Naive thymus-derived CD4-positive, alpha-beta T cell (primary cell): ENCODE measurements around the gene NXN. TPM values are rescaled to one million over a fixed set of nuclear protein-coding genes. Genes with fewer than 3 reads are reported as not detected.
A peak's percentile ranks its signal among the peaks of the same experiment; 100 is the strongest.

Source experiments
- ATAC-seq: fragments of 150-1000 bp; cut with Tn5 transposase; 2 replicates; pipeline ENCODE4 v1.10.0; 2021; ENCODE audit warnings: mild to moderate bottlenecking, moderate library complexity
- CTCF ChIA-PET: fragments of 350-600 bp; sonication (Branson Sonifier 250); formaldehyde crosslinking; loops from one replicate; lab custom pipeline; 2021; ENCODE audit warnings: antibody characterized with exemption; lab: Charles Lee
- POLR2A ChIA-PET: fragments of 350-600 bp; sonication (Branson Sonifier 250); formaldehyde crosslinking; loops from one replicate; lab custom pipeline; 2021; ENCODE audit warnings: antibody characterized with exemption, inconsistent platforms; lab: Charles Lee
- DNase-seq, 9 donors: peaks; one replicate each; pipeline versions ENCODE4 v3.0.0 to v3.0.0-alpha.2; 2020 to 2022; ENCODE audit warnings: mixed read lengths in 1 of 9
- H3K27ac ChIP-seq: one replicate; pipeline ENCODE4 v1.7.0; 2013; ENCODE audit warnings: mild to moderate bottlenecking, low read depth, low read length, moderate library complexity
- H3K27me3 ChIP-seq, 2 donors: one replicate each; pipeline ENCODE4 v1.7.0; 2013; ENCODE audit warnings: low read length in 2 of 2, mild to moderate bottlenecking in 2 of 2, moderate library complexity in 2 of 2; ENCODE audit not compliant: control insufficient read depth in 2 of 2, insufficient read depth in 2 of 2
- H3K36me3 ChIP-seq, 3 experiments: 1 replicate in 2 of 3; 2 replicates in 1 of 3; pipeline ENCODE4 v1.7.0; 2013; ENCODE audit warnings: low read length in 3 of 3, mild to moderate bottlenecking in 3 of 3, moderate library complexity in 1 of 3; ENCODE audit not compliant: insufficient read depth in 3 of 3, control insufficient read depth in 2 of 3
- H3K4me1 ChIP-seq, 2 donors: one replicate each; pipeline ENCODE4 v1.7.0; 2013; ENCODE audit warnings: low read length in 2 of 2, mild to moderate bottlenecking in 2 of 2, moderate library complexity in 1 of 2; ENCODE audit not compliant: control insufficient read depth in 2 of 2, insufficient read depth in 2 of 2
- H3K4me3 ChIP-seq: 2 replicates; pipeline ENCODE4 v1.7.0; 2013; ENCODE audit warnings: mild to moderate bottlenecking, low read length
- H3K9me3 ChIP-seq, 3 experiments: 1 replicate in 2 of 3; 2 replicates in 1 of 3; pipeline ENCODE4 v1.7.0; 2013; ENCODE audit warnings: low read length in 3 of 3; ENCODE audit not compliant: control insufficient read depth in 2 of 3
- H3K27ac Mint-ChIP-seq, 9 donors: one replicate each; pipeline ENCODE4 v1.8.0; 2020 to 2022; ENCODE audit warnings: mixed read lengths in 9 of 9, mild to moderate bottlenecking in 8 of 9, moderate library complexity in 5 of 9, inconsistent platforms in 2 of 9
- H3K27me3 Mint-ChIP-seq, 5 donors: one replicate each; pipeline ENCODE4 v1.8.0; 2021 to 2022; ENCODE audit warnings: mixed read lengths in 5 of 5, mild to moderate bottlenecking in 1 of 5
- H3K36me3 Mint-ChIP-seq, 5 donors: one replicate each; pipeline ENCODE4 v1.8.0; 2020 to 2022; ENCODE audit warnings: mixed read lengths in 5 of 5, mild to moderate bottlenecking in 3 of 5, inconsistent platforms in 1 of 5
- H3K4me1 Mint-ChIP-seq, 7 donors: one replicate each; pipeline ENCODE4 v1.8.0; 2020 to 2022; ENCODE audit warnings: mixed read lengths in 7 of 7, mild to moderate bottlenecking in 3 of 7, inconsistent platforms in 1 of 7
- H3K4me3 Mint-ChIP-seq, 10 donors: one replicate each; pipeline ENCODE4 v1.8.0; 2020 to 2022; ENCODE audit warnings: mild to moderate bottlenecking in 10 of 10, mixed read lengths in 10 of 10, moderate library complexity in 6 of 10, inconsistent platforms in 2 of 10
- H3K9me3 Mint-ChIP-seq, 11 donors: one replicate each; pipeline ENCODE4 v1.8.0; 2020 to 2022; ENCODE audit warnings: mixed read lengths in 11 of 11, mild to moderate bottlenecking in 4 of 11, inconsistent platforms in 1 of 11, moderate library complexity in 1 of 11
- intact Hi-C, 2 donors: fragments of 100-400 bp; cut with micrococcal nuclease; formaldehyde crosslinking; loops; one replicate each; pipeline ENCODE4 v1.15.1; 2023
- polyA plus RNA-seq, 2 donors: library from polyadenylated mRNA; unstranded; fragments of 300-500 nt; fragmentation: Illumina TruSeq; gene quantifications; one replicate each; pipeline ENCODE4 v1.2.3, GENCODE V29; 2021
- total RNA-seq, 6 experiments: library from RNA in 5 of 6; stranded (reverse) in 5 of 6; gene quantifications; 1 replicate in 5 of 6; 2 replicates in 1 of 6; pipeline ENCODE4 v1.2.3 and lab custom pipeline; 2021 to 2026

NXN gene
- total and polyA plus RNA-seq, 7 experiments from 2014 or later: 0.10 to 0.84 (median 0.30) TPM; not detected in 2

DNA sequence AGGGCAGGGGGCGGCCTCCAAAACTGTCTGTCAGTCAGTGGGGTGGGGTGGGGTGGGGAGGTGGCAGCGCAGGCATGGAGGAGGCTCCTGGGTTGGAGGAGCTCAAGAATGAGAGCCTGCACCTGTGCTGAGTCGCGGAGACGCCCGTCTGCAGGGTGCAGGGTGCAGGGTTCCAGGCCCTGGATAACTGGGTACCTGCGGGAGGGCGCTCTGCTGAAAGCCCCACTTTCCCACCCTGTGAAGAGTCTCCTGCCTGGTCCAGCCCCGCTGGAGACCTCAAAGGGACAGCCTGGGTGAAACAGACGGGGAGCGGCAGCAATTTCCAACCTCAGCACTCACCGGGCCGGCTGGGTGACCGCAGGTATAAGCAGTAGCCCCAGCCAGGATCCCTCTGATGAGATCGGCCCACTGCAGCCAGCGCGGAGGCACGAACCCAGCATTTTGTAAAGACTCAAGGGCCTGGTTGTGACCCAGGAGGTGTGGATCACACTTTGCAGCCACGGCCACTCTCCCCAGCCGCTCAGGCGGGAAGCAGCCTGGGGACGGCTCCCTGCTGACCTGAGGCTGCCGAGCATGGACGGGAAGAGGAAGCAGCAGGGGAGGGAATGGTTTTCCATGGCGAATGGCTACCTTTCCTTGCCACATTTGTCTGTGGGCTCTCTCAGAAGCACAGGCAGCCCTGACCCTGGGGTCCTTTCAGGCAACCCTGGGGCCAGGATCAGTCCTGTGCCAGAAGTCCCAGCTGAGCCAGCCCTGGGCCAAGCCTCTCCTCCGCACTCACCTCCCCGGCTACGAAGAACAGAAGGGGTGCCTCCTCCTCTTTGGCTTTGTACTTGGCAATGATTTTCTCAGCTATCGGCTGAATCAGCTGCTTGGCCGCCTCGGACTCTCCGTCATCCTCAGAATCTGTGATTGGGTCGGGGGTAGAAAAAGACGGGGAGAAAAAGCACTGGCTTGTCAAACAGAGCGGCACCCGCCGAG is 176.4 kb downstream of the NXN start:
- ChIA-PET CTCF (no interaction called here), POLR2A (no interaction called here)
- H3K4me1 ChIP-seq: no peaks in the 10 kb centered on the region
- no peak for DNase-seq
- no peak overlapping the region for H3K4me3 Mint-ChIP-seq
- no peak overlapping the region for H3K27ac ChIP-seq
- peaks cover 0 to 3% (median 0%) of the 10 kb centered on the region in 5 donors for H3K27me3 Mint-ChIP-seq
- H3K36me3 ChIP-seq: no peaks in the 10 kb centered on the region
- ATAC-seq: no peak
- no peaks in the 10 kb centered on the region for H3K9me3 Mint-ChIP-seq
- intact Hi-C loops: no loop called here
- H3K36me3 Mint-ChIP-seq: no peaks in the 10 kb centered on the region
- no peak overlapping the region for H3K27ac Mint-ChIP-seq
- no peaks in the 10 kb centered on the region for H3K27me3 ChIP-seq
- H3K4me3 ChIP-seq: no peak overlapping the region
- H3K9me3 ChIP-seq: no peaks in the 10 kb centered on the region
- H3K4me1 Mint-ChIP-seq: no peaks in the 10 kb centered on the region

DNA sequence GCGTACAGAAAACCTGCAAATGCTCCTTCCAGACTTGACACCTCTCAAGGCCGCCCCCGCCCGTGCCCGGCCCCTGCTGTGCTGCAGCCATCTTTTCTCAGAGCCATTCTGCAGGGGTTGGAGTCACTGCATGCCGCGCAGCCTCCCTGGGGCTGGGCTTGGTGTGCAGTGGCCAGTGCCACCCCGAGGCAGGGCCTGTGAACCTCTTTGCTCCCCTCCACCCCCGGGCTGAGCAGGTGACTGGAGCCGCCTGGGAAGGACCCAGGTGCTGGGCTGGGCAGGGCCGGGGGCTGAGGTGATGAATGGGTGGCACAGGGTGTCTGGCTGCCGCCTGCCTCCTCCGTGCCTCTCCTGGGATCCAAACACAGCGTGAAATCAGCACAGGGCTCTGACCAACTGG is 177.1 kb downstream of the NXN start:
- no peaks in the 10 kb centered on the region for H3K4me1 ChIP-seq
- Mint-ChIP-seq H3K27me3 (no peaks in the 10 kb centered on the region), H3K4me1 (no peaks in the 10 kb centered on the region), H3K9me3 (no peaks in the 10 kb centered on the region), H3K36me3 (no peaks in the 10 kb centered on the region), H3K27ac (no peak overlapping the region), H3K4me3 (no peak overlapping the region)
- no peak overlapping the region for H3K27ac ChIP-seq
- POLR2A ChIA-PET: no interaction called here
- H3K36me3 ChIP-seq: no peaks in the 10 kb centered on the region
- no peaks in the 10 kb centered on the region for H3K9me3 ChIP-seq
- ATAC-seq (peak; percentile 14), DNase-seq (no peak)
- CTCF ChIA-PET: no interaction called here
- no peak overlapping the region for H3K4me3 ChIP-seq
- intact Hi-C loops: no loop called here
- no peaks in the 10 kb centered on the region for H3K27me3 ChIP-seq

DNA sequence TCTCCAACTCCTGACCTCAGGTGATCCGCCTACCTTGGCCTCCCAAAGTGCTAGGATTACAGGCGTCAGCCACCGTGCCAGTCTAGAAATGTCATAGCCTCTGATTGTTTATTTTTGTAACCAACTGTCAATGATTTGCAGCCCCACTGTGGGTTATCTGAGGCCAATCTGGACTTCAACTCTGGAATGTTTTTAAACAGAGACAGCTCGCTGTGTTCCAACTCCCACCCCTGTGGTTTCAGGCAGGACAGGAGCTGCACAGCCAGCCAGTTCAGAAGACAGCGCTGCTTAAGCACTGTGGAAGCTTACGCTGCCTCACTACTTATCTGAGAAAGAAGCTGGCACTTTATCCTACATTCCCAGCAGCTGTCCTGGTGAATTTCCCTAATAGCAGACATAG is 177.9 kb downstream of the NXN start:
- Mint-ChIP-seq H3K4me1 (peaks cover 0 to 2% (median 0%) of the 10 kb centered on the region in 7 donors), H3K9me3 (no peaks in the 10 kb centered on the region), H3K27ac (no peak overlapping the region), H3K27me3 (no peaks in the 10 kb centered on the region), H3K36me3 (no peaks in the 10 kb centered on the region), H3K4me3 (no peak overlapping the region)
- Histone ChIP-seq H3K9me3 (no peaks in the 10 kb centered on the region), H3K27me3 (no peaks in the 10 kb centered on the region), H3K4me1 (no peaks in the 10 kb centered on the region), H3K4me3 (no peak overlapping the region), H3K27ac (no peak overlapping the region), H3K36me3 (no peaks in the 10 kb centered on the region)
- no peak for ATAC-seq
- ChIA-PET CTCF (no interaction called here), POLR2A (no interaction called here)
- intact Hi-C loops: no loop called here
- no peak for DNase-seq

DNA sequence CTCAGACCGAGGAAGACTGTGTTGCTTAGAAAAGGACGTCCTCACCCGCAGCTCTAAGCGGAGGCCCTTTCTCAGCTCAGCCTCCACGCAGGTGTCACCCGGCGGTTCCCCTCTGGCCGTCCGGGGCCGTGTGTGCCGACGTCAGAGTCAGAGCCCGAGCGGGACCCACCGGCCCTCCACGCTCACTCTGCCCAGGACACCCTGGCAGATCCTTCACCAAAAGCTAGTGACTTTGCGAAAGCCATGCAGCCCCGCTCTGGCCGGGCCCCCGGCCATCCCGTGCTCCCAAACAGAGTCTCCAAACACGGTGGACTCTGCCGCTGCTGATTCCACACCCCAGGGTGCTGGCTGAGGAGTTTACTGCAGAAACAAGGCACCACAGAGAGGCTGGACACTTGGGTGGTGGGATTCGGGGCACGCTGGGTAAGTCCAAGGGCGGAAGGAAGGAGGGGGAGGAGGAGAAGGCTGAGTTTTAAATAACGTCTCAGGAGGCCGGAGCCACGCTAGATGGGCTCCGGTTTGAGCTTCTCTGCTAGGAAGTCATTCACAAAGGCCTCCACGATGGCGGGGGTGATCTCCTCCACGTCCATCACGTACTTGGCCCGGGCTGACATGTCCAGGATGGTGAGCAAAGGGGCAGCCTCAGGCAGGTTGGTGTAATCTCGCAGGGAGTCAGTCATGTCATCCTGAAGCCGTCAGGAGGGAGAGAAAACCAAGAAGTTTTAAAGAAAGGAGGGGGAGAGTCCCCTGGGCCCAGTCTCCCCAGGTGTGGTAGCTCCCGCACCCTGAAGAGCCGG is 178.9 kb downstream of the NXN start:
- H3K4me1 ChIP-seq: no peaks in the 10 kb centered on the region
- no peak overlapping the region for H3K4me3 Mint-ChIP-seq
- ChIA-PET POLR2A (no interaction called here), CTCF (no interaction called here)
- H3K27ac Mint-ChIP-seq: peak overlapping the region in 1 of 9 donors; percentile 23
- intact Hi-C loops: no loop called here
- no peak overlapping the region for H3K4me3 ChIP-seq
- H3K27me3 ChIP-seq: no peaks in the 10 kb centered on the region
- no peaks in the 10 kb centered on the region for H3K9me3 ChIP-seq
- H3K36me3 Mint-ChIP-seq: no peaks in the 10 kb centered on the region
- H3K27me3 Mint-ChIP-seq: no peaks in the 10 kb centered on the region
- ATAC-seq (no peak), DNase-seq (no peak)
- no peaks in the 10 kb centered on the region for H3K36me3 ChIP-seq
- no peaks in the 10 kb centered on the region for H3K9me3 Mint-ChIP-seq
- H3K27ac ChIP-seq: no peak overlapping the region
- peaks cover 0 to 4% (median 0%) of the 10 kb centered on the region in 7 donors for H3K4me1 Mint-ChIP-seq

DNA sequence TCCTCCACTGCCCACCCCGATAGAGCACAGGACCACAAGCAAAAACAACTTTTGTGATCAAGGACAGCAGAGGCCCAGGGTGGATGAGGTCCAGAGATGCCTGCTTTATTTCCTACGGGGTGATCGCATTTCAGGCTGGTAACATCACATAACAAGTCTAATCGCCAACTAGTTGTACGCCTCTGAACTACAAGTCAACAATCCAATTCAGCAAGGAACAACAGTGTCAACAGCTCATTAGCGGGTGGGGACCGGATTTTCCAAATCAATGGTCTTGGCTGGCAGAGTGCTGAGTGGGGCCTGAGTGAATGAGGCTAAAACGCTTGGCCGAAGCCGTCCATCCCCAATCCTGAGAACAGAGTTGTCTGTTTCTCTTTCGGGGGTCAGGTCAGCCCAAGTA is 180.3 kb downstream of the NXN start:
- Histone ChIP-seq H3K4me3 (no peak overlapping the region), H3K27ac (no peak overlapping the region), H3K9me3 (no peaks in the 10 kb centered on the region), H3K36me3 (no peaks in the 10 kb centered on the region), H3K4me1 (peaks cover 2 to 6% of the 10 kb centered on the region in 2 donors), H3K27me3 (no peaks in the 10 kb centered on the region)
- no peak overlapping the region for H3K4me3 Mint-ChIP-seq
- no peaks in the 10 kb centered on the region for H3K27me3 Mint-ChIP-seq
- CTCF ChIA-PET: interaction anchor here (0.6 kb wide), 1 partner anchor 347 kb away, joined by 3 read pairs; no protein-coding TSS in a partner anchor
- H3K9me3 Mint-ChIP-seq: no peaks in the 10 kb centered on the region
- H3K4me1 Mint-ChIP-seq: peaks cover 3 to 10% (median 6%) of the 10 kb centered on the region in 7 donors
- H3K36me3 Mint-ChIP-seq: no peaks in the 10 kb centered on the region
- ATAC-seq (no peak), DNase-seq (no peak)
- no peak overlapping the region for H3K27ac Mint-ChIP-seq
- POLR2A ChIA-PET: no interaction called here
- intact Hi-C loops: no loop called here

DNA sequence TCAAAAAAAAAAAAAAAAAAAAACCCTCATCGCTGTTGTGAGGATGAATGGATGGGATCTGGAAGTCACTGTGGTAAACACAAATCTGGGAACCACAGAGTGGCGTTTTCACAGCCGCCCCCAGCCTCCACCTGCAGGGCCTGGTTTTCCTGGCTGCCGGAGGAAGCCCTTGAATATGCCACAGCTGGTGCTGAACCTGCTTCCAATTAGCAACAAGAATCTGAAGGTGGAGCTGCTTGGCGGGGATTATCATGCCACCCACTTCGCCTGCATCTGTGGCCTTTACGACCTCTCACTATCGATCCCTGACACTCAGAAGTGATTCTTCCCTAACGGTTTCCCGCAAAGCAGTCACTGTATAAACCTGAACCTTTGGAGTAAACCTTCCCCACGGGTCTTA is 181.3 kb downstream of the NXN start:
- Histone ChIP-seq H3K27ac (no peak overlapping the region), H3K36me3 (no peaks in the 10 kb centered on the region), H3K27me3 (no peaks in the 10 kb centered on the region), H3K9me3 (no peaks in the 10 kb centered on the region), H3K4me1 (peaks cover 2 to 6% of the 10 kb centered on the region in 2 donors), H3K4me3 (no peak overlapping the region)
- H3K4me3 Mint-ChIP-seq: no peak overlapping the region
- H3K9me3 Mint-ChIP-seq: no peaks in the 10 kb centered on the region
- POLR2A ChIA-PET: no interaction called here
- peaks cover 3 to 10% (median 6%) of the 10 kb centered on the region in 7 donors for H3K4me1 Mint-ChIP-seq
- intact Hi-C loops: no loop called here
- DNase-seq (no peak), ATAC-seq (no peak)
- no peaks in the 10 kb centered on the region for H3K27me3 Mint-ChIP-seq
- CTCF ChIA-PET: interaction anchor here (0.6 to 1.2 kb wide), 2 partner anchors 150 to 183 kb away, joined by 5 read pairs; no protein-coding TSS in a partner anchor
- H3K27ac Mint-ChIP-seq: peak overlapping the region in 1 of 9 donors; percentile 49
- H3K36me3 Mint-ChIP-seq: no peaks in the 10 kb centered on the region
